GM19238 (cell line): ENCODE measurements around the gene FIGNL2.

Source experiments
- DNase-seq: peaks from one replicate; pipeline ENCODE4 v3.0.0; 2011; ENCODE audit warnings: low spot score; ENCODE audit not compliant: insufficient read length

The FIGNL2 gene

DNA sequence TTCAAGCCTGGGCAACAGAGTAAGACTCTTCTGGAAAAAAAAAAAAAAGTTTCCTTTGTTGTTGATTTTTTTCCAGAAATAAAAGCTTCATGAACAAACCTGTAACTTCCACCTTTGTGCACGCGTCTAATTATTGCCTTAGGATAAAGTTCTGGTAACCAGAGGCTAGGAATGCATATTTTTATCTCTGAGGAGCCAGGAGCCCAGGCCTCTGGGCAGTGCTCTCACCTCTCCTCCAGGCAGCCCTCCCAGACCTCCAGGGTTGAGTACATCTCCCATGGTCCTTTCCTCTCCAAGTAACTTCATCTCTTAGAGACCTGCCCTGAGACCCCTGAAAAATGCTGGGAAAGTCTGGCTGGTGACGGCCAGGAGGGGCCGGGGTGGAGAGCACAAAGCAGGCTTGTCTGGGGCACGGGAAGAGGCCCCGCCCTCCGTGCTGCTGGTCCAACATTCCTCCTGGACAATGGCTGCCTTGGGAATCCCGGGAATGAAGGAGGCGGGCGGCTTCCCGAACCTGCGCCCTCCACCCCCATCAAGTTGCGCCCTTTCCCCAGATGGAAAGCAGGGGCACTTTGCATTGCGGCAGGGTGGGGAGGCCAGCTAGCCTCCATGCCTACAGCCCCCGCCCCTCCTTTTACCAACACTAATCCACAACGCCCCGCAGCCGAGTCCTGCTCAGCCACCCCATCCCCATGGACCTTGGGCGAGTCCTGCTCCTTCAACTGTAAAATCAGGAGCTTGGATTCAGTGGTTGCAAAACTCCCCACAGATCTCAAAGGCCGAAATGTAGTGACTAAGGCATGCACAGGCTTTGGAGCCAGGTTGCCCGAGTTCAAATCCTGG lies 7.3 kb upstream of the FIGNL2 start:
- no peak for DNase-seq

DNA sequence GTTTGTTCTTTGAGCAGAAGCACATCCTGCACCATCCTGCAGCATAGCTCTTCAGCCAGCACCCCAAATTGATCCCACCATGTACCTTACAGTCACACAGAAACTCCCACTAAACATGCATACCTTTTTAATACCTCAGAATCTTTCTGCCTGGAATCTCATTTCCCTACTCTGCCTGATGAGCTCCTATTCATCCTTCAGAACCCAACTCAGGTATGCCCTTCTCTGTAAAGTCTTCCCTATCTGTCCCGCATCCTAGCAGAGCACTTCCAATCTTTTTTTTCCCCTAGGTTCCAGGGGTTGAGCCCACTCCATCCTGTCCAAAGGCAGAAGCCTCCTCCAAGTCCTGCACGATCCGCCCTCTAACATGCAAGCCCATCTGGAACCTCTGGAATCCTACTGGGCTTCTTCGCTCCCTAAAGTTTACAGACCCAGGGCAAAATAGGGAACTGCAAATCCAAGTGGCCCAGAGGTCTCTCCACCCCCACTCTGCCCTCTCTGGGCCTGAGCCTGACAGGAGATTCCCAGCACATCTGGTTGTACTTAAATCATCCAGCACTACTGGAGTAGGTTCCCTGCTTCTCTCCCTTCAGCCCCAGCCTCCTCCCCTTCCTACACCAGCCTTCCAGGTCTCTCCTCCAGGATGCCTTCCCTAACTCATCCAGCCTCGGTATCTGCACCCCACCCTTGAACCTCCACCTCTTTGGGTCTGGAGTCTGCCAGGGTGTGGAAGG lies 4.1 kb upstream of the FIGNL2 start:
- no peak for DNase-seq

DNA sequence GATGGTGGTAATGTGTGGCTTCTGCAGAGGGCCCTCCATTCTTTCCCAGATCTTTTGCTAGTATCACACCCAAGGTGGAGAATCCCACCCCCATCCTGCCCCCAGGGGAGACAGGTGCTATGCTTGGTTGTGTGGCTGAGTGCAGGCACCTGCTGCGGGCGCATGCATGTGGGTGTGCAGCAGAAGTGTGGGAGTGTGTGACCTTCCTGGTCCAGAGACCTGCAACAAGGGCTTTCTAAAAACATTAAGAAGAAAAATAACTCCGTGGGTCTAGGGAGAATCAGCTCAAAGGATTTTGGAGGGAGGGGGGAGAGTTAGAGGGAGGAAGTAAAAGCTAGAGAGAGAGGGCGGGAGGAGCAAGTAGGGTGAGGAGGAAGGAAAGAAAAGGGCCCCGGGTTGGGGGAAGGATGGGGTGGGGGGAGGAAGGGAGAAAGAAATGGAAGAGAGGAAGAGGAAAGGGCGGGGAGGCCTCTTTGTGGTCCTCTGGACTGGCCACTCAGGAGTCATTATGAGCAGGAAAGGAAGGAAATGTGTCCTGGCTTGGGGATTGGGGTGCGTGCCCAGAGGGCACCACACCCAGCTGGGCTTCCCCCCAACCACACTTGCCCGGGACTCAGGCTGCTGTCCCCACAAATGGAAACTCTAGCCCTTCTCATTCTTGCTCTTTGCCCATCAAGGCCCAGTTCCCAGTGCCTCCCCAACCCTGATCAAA lies 3.1 kb upstream of the FIGNL2 start:
- DNase-seq = no peak

DNA sequence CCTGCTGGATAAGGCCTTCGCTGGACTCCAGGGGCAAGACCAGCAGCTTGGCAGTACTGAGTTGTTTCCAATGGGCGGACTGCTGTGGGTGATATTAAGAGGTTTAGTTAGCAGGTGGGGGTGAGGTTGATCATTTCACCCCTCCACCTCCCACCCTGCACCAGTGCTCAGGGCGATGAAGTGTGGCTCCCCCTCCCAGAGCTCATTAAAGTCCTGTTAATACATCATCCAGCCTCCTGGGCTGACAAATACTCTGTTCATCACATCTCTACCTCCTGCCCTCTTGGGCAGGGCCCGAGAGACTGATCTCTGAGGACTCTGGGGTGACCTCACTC lies 2.4 kb upstream of the FIGNL2 start:
- no peak for DNase-seq

DNA sequence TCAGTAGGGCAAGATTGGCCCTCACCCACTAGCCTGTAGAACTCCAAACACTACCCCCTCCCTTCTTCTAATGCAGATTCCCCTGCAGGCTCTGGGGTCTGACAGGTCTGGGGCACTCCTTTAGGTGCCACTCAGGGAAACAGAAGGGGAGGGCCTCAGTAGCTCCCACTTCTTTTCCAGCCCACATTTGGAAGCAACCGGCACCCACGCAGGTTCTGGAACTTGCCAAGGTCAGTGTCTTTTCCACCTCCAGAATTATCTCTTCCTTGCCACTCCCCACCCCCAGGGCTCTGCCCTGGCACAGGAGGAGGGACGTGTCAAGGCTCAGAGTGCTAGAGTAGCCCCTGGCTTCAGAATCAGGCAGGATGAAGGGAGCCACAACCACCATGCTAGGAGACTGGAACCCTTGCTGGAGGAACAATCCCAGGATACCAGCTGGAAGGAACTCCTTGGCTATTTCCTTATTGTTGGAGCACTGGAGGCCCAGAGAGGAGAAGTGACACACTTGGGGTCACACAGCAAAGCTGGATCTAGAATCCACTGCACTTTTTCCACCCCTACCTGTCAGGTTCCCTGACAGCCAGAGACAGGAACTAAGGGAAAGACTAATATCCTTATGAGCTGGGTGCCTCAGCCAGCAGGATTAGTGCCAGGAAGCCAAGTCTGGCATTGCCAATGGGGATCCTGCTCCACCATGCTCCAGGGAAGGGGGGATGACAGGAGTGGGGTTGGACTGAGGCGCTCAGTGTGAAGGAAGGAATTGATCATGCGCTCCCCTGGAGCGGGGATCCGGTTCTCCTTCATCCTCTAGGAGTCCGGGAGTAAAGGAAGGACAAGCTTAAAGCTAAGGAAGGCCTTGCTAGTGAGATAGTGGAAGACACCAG lies 1.8 kb upstream of the FIGNL2 start:
- no peak for DNase-seq

DNA sequence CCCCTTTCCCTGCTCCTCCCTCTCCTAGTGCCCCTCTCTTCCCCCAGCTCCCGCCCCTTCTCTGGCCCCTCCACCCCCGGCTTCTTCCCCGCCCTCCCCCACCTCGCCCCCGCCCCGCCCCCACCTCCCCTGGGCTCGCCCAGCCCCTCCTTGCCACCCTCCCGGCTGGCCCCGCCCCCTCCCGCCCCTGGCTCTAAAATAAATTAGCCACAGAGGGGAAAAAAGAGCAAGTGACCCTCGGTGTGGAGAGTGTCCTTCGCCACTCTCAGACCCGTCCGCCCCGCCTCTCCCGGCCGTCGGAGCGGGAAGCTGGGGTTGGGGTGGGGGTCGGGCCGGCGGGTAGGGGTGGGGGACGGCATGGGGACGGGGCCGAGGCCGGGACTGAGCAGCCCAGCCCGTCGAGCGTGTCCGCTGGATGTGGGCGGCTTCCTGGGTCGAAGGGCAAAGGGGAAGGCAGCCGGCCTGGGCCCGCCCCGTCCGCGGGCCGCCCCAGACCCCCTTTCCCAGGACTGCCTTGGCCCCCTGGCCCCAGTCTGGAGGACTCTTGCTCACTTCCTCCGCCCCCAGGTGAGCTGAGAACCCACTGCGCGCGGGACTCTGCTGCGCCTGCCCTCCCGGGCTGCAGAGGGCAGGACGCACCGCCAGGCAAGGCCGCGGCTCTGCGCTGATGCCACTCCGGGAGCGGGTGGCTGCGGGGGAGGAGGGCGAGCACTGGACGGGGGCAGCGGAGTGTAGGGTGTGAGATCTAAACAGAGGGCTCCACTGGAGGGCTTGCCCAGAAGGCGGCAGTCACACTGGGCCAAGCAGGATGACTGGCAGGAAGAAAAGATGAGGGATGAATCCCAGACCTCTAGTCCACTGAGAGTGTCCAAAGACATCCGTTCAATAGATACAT lies 570 bp upstream of the FIGNL2 start:
- DNase-seq = no peak

DNA sequence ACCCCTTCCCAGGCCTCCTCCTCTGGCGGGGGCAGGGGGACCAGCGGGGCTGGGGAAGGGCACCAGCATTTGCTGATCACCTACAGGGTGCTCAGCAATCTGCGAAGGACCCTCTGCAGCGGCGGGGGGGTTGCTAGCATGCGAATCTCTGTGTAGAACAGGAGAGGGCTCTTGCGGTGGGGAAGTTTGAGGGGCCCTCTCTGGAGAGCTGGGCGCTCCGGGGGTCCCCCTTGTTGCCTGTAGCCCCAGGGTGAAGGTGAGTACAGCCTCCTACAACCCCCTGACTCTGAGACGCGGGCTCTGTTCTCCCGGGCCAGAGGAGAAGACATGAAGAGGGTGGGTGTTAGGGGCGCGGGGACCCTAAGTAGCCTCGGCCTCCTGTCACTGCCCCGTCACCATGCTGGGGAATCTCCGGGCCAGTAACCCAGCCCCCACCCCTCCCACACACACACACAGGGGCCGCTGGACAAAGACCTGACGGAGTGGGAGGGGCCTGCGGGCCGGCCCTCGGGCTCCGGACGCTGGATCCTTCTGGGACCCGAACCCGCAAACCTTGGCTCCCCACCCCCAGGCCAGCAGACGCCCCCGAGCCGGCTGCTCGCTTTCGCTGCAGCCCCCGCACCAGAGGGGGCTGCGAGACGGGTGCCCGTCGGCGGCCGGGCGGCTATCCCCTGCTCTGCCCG lies 734 bp downstream of the FIGNL2 start:
- DNase-seq = no peak

DNA sequence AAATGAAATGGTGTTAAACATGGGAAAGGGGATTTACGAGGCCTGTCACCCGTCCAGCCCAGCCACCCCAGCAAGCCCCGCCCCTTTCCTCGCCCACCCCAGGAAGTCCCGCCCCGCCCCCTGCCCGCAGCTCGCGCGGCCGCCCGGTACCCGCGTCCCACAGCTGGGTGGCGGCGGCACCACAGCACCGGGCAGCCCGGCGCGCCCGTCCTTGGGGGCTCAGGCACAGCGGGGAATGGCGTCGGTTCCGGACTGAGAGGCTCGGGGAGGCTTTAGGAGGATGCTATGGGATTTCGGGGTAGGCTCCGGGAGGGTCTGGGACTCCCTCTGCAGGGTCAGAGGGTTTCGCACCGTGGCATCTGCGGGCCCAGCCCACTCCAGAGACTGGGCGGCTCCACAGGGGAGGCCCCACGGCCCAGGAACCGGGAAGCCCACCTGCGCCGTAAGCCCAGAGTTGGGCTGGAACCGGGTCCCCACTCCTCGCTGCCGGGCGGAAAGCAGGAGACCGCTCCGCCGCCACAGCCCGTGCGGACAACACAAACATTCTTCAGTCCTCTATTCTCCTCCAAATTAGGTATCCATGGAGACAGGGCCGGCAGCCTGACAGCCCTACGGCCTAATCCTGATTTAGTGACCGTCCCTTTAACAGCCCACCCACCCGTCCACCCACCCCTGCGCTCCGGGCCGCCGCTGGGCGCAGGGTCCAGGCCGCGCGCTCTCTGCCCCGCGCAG lies 1.4 kb downstream of the FIGNL2 start:
- no peak for DNase-seq

DNA sequence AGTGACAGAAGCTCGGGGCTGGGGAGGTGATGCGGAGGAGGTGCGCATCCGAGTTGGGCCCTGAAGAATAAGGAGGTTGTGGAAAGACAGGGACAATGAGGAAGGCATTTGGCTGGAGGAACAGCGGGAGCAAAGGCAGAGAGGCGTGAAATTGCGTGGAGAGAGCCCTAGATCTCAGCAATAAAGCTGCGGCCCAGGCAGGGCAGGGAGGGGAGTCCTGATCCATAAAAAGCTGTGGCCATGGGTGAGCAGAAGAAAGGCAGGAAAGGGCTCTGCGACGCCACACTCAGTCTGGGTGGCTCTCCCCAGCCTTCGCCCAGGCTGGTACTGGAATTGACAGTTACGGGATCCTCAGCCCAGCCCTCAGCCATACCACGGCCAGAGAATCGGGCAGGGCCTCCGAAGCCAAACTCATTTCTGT lies 2.2 kb downstream of the FIGNL2 start:
- DNase-seq = no peak

DNA sequence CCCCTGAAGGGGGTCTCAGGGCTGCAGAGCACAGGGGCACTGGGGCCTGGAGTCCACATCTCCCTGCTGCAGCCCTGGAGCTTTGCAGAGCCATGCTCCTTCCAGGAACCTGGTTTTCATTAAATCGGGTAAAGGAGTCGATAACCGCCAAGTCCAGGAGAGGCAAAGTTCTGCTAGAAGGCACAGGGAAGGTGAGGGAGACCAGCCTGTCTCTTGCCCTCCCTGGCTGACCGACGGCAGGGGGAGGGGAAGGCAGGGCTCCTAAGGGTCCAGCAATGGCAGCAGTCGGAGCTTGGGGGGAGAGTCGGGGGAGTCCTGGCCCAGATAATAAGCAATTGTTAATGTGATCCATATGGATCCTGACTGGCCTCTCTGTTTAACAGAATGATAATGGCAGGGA lies 3.0 kb downstream of the FIGNL2 start:
- DNase-seq = no peak

DNA sequence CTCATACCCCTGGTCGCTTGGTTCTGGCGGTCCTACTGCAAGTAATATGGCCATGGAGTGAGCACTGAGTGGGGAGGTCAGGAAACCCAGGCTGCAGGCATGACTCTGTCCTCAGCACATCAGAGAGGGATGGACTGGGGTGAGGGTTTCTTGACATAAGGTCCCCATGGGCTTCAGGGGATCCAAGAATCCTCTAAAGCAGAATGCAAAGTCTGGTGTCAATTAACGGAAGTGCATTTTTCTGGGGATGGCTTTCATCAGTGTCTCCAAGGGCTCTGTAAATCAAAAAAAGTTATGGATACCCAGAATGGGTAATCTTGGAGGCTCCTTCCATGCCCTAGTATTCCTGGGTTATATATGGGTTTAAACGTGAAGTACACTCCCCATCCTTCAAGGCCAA lies 3.7 kb downstream of the FIGNL2 start:
- DNase-seq = no peak

DNA sequence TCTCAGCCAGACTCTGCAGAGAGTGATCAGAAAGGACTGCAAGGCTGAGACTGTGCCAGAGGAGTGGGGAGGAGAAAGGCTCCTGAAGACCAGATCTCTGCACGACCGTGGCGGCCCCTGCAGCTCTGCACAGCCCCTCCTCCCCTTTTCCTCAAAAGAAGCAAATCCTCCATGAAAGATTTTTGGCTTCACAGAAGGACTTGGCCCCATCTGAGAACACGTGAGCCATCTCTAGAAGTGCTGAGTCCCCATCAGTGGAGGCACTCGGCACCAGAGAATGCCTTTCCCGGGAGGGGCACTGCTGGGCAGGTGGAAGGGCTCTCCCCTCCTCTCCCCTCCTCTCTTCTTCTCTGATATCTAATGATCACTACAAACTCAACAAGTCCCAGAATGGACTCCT lies 6.8 kb downstream of the FIGNL2 start:
- DNase-seq = no peak

DNA sequence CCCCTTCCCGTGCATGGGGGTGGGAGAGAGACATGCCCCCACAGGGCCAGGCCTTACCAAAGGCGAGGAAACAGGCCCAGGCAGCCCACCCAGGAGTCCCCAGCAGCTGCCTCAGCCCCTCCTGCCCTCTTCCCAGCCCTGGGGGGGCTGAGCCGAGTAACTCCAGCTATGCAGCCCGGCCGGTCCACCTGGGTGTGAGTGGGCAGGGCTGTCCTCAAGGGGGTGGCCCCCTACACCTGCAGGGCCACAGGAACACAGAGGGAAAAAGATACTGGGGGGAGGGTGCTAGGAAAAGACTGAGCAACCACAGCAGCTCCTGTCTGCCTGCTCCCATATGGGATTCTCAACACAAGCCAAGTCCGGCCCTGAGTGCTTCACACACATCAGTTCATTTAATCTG lies 7.6 kb downstream of the FIGNL2 start:
- DNase-seq = no peak

DNA sequence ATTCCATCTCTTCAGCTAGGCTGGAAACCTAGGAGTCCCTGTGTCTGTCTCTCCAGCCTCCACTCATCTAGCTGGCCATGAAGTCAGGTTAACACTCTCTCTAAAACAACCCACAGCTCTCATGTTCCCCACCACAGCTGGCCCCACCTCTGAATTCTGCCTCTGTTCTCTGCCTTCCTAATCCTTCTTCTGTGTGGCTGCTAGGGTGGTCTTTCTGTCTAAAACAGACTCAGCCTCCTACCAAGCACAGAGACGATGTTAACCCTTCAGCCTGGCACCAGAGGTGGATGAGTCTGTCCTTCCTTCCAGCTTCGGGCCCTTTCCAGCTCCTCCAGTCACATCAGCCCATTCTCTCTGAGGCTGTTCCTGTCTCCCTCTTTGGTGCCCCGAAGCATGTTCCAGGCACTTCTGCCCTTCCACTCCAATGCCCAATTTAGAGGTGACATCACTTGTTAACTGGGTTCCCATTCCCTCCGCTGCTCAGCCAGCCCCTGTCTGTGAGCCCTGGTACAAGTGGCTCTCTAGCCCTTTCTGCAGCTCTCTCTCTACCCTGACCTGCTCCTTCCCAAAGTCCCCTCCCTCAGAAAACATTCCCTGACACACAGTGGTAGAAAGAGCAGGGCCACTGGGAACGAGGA lies 9.1 kb downstream of the FIGNL2 start:
- no peak for DNase-seq

DNA sequence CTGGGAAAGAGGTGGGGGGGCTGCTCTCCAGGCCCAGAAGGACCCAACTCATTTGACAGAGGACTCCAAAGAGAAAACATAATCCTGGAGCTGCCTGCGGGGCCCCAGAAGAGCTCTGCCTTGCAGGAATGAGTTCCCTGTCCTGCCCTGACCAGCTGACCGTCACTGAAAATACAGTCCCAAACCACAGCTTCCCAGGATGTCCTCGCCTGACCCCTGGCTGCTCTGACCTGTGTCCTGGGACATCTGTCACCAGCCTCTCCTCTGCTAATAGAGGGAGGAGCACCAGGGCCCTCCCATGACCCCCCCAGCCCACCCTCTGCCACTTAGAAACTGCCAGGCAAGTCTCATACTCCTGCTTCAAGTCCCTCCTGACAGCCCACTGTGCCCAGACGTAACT lies 9.8 kb downstream of the FIGNL2 start:
- no peak for DNase-seq

DNA sequence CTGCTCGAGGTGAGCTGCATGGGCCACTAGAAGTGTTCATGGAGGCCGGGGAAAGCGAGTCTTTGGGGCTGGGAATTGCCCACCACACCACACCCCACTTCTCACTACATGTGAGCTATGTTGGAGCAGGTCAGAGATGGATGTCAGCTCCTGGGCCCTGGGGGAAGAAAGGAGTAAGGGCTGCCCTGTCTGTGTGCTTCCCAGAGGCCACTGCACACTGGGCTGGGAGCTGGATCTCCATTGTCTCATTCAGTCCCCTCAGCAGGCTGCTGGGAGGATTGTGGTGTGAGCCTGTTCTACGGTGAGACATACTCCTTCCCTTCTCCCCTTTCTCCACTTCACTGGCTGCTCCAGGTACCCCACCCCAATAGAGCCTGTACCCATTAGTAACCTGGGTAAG lies 10.5 kb downstream of the FIGNL2 start:
- DNase-seq = no peak

DNA sequence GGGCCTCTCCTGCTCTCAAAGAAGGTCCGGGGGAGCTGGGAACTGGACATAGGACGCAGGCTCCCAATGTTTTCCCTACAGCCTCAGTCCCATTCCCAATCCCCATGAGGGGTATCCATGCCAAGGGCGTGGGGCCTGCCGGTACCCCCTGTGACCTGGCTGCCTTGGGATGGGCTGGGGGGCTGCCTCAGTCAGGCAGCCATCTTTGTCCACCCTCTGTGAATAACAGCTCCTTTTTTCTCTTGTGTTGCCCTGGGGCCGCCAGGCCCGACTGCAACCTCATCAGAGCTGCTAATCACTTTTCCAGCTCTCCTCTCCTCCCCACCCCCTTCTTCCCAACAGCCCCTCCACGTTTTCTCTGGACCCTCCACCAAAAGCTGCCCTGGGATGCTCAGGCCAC lies 11.2 kb downstream of the FIGNL2 start:
- no peak for DNase-seq

DNA sequence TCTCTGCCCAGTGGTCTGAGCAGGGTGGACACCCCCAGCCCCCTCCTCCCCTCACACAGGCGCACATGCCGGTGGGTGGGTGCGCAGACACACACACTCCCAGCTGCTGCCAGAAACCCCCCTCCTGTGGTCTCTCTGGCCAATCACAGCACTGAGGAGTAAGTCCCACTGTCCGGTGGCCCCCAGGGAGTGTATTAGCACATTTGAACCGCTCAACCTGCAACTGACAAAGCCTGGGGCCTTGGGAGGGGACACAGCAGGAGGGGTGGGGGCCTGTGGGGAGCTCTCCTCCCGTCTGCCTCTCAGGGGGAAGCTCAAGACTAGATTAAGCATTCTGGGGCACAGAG lies 11.7 kb downstream of the FIGNL2 start:
- no peak for DNase-seq
